Measurements from ENCODE around the gene RMC1.
"Not testable (repeated sequence)": the region's sequence is repeated elsewhere in the genome, so short reads cannot be mapped to it uniquely, and the experiment has no call there.

Gene RMC1

GRCh38 chr18:23574611-23575308, 71.4 kb downstream of the RMC1 start:
- DNase-seq (ENCODE audit: low read depth, low spot score): peak; percentile 26
- H3K27ac ChIP-seq: no peak overlapping the region
- H3K9me3 ChIP-seq (ENCODE audit: low read depth, low read length): no peaks in the 10 kb centered on the region
- H3K36me3 ChIP-seq (ENCODE audit: insufficient read depth, low read length): no peaks in the 10 kb centered on the region
- H3K4me3 ChIP-seq: no peak overlapping the region
- TF ChIP-seq FOXP2 (optimal IDR thresholded peaks at IDR 0.05; ENCODE audit: control extremely low read depth, extremely low read length, insufficient read depth) (no peak), POLR2AphosphoS5 (IDR thresholded peaks at IDR 0.05; ENCODE audit: borderline replicate concordance, low read depth, low read length) (no peak), EZH2 (IDR thresholded peaks at IDR 0.05) (no peak)
- H3K9ac ChIP-seq (ENCODE audit: insufficient read length): peak overlapping the region; percentile 22

DNA sequence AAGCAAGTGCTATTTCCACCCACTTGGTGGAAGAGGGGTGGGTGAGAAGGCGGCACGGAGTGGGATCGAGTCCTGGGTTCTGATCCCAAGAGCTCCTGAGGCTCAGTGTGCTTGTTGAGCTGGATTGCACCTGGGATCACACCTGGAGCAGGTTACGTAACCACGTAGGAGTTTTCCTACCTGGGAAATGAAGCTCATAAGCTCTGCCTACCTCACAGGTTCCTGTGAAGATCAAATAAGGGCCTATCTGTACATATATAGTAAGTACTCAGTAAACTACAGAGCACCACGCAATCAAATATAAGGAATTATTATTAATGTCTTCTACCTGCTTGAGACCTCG, 72.0 kb downstream of the RMC1 start:
- no peak overlapping the region for H3K9ac ChIP-seq (ENCODE audit: insufficient read length)
- no peaks in the 10 kb centered on the region for H3K9me3 ChIP-seq (ENCODE audit: low read depth, low read length)
- no peak overlapping the region for H3K27ac ChIP-seq
- no peak overlapping the region for H3K4me3 ChIP-seq
- no peaks in the 10 kb centered on the region for H3K36me3 ChIP-seq (ENCODE audit: insufficient read depth, low read length)
- TF ChIP-seq EZH2 (IDR thresholded peaks at IDR 0.05) (no peak), POLR2AphosphoS5 (IDR thresholded peaks at IDR 0.05; ENCODE audit: borderline replicate concordance, low read depth, low read length) (no peak), FOXP2 (optimal IDR thresholded peaks at IDR 0.05; ENCODE audit: control extremely low read depth, extremely low read length, insufficient read depth) (no peak)
- DNase-seq (ENCODE audit: low read depth, low spot score): no peak

DNA sequence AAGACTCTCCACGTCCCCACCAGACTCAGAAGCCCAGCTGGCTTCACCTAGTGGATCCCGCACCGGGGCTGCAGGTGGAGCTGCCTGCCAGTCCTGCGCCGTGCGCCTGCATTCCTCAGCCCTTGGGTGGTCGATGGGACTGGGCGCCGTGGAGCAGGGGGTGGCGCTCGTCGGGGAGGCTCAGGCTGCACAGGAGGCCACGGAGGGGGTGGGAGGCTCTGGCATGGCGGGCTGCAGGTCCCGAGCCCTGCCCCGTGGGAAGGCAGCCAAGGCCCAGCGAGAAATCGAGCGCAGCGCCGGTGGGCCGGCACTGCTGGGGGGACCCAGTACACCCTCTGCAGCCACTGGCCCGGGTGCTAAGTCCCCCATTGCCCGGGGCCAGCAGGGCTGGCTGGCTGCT, 74.2 kb downstream of the RMC1 start:
- H3K36me3 ChIP-seq (ENCODE audit: insufficient read depth, low read length); H3K9ac ChIP-seq (ENCODE audit: insufficient read length); DNase-seq (ENCODE audit: low read depth, low spot score); H3K9me3 ChIP-seq (ENCODE audit: low read depth, low read length); H3K4me3 ChIP-seq; H3K27ac ChIP-seq: not testable (repeated sequence)

GRCh38 chr18:23578067-23578701, 74.9 kb downstream of the RMC1 start:
- H3K36me3 ChIP-seq (ENCODE audit: insufficient read depth, low read length): no peaks in the 10 kb centered on the region
- H3K9ac ChIP-seq (ENCODE audit: insufficient read length): no peak overlapping the region
- TF ChIP-seq FOXP2 (optimal IDR thresholded peaks at IDR 0.05; ENCODE audit: control extremely low read depth, extremely low read length, insufficient read depth) (no peak), POLR2AphosphoS5 (IDR thresholded peaks at IDR 0.05; ENCODE audit: borderline replicate concordance, low read depth, low read length) (no peak)
- no peak overlapping the region for H3K4me3 ChIP-seq
- no peak overlapping the region for H3K27ac ChIP-seq
- no peak for DNase-seq (ENCODE audit: low read depth, low spot score)
- no peaks in the 10 kb centered on the region for H3K9me3 ChIP-seq (ENCODE audit: low read depth, low read length)

DNA sequence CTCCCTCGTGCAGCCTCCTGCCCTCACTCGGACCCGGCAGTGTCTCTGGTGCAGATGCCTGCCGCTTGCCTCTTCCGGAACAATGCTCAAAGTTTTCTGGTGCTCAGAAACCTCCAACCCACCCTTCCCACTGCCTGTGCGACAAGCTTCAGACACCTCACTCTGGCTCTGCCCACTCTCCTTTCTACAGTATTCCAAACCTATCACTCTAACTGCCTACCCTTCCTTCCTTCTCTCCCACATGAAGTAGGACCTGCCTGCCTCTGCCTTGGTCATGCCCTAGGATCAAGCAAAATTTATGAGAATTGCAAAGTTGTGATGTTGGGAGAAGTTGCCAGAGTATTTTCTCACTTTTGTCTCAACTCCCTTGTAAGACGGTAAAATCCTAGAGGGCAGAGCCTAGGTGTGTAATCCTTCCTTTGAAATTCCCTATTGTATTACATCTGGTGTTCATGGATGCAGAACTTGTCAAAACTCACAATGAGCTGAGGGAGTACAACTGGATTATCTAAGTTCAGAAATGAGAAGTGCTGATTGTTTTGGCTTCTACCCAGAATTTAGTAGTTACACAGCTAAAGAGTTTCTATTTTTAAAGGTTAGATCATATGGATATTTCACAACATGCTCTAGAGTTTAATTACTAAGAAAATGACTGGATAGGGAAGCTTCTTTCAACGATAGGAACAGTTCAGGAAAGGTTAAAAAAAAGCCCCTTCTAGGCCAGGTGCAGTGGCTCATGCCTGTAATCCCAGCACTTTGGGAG, 75.8 kb downstream of the RMC1 start:
- no peak for DNase-seq (ENCODE audit: low read depth, low spot score)
- Histone ChIP-seq H3K4me3 (no peak overlapping the region), H3K27ac (no peak overlapping the region), H3K36me3 (ENCODE audit: insufficient read depth, low read length) (no peaks in the 10 kb centered on the region), H3K9me3 (ENCODE audit: low read depth, low read length) (no peaks in the 10 kb centered on the region), H3K9ac (ENCODE audit: insufficient read length) (no peak overlapping the region)
- TF ChIP-seq FOXP2 (optimal IDR thresholded peaks at IDR 0.05; ENCODE audit: control extremely low read depth, extremely low read length, insufficient read depth) (no peak), EZH2 (IDR thresholded peaks at IDR 0.05) (no peak), POLR2AphosphoS5 (IDR thresholded peaks at IDR 0.05; ENCODE audit: borderline replicate concordance, low read depth, low read length) (no peak)

DNA sequence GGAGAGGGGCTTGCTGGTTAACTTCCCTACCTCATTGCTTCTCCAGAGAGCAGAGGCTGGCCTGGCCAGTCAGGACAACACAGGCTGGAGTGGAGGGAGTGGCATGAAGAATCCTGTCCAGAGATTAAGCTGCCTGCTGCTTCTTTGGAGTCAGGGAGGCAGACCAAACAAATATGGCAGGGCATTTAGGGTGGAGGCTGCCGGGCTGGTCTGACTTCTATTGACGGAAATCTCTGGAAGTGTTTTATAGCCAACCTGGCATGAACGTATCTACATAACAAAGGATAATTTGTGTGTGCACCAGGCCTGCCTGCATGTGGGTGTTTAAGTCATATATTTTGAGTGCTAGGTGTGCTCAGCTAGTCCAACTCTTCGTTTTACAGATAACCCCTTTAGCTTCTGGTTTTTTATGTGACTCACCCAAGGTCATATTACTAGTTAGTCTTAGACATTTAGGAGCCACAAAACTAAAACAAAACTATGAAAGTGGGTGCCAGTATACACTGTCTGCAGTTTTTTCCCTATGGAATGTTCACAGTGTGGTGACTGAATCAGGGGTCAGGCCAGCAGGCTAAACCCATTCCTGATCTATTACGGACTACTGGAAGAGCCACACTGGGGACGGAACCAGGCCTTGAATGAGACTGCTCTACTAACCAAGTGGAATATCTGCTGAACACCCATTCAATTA, 77.5 kb downstream of the RMC1 start:
- Histone ChIP-seq H3K9me3 (ENCODE audit: low read depth, low read length) (no peaks in the 10 kb centered on the region), H3K4me3 (no peak overlapping the region), H3K9ac (ENCODE audit: insufficient read length) (no peak overlapping the region), H3K27ac (no peak overlapping the region), H3K36me3 (ENCODE audit: insufficient read depth, low read length) (no peaks in the 10 kb centered on the region)
- DNase-seq (ENCODE audit: low read depth, low spot score): no peak
- TF ChIP-seq FOXP2 (optimal IDR thresholded peaks at IDR 0.05; ENCODE audit: control extremely low read depth, extremely low read length, insufficient read depth) (no peak), POLR2AphosphoS5 (IDR thresholded peaks at IDR 0.05; ENCODE audit: borderline replicate concordance, low read depth, low read length) (no peak), EZH2 (IDR thresholded peaks at IDR 0.05) (no peak)

All from SK-N-MC (cell line).